NCI-H524 (cell line): ENCODE data around the gene FCHSD1.
"Not testable (repeated sequence)": the region's sequence is repeated elsewhere in the genome, so short reads cannot be mapped to it uniquely, and the experiment has no call there.

Source experiments
- DNase-seq, 2 experiments: peaks; one replicate each; lab custom pipeline; 2025; lab: John Stamatoyannopoulos, UW

Gene FCHSD1

DNA sequence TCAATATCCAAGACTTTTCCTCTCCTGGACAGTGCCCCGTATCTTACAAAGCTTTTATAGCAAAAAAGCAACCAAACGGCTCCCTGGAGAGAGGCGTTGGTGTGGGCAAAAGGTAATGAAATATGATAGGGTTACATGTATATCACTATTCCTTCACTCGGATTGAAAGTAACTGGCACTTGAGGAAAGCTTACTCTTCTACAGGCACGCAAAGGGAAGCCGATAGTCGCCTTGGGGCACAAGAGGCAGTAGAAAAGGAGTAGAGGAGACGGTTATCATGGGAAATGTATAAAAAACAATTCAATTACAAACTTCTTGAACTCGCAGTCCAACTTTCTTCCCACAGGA, 33.6 kb downstream of the FCHSD1 start:
- no peak for DNase-seq

GRCh38 chr5:141617128-141617527, 34.1 kb downstream of the FCHSD1 start:
- no peak for DNase-seq

GRCh38 chr5:141615991-141616720, 35.1 kb downstream of the FCHSD1 start:
- no peak for DNase-seq

- DNase-seq = no peak
Observed at GRCh38 chr5:141613344-141613743, 37.9 kb downstream of the FCHSD1 start.

- no peak for DNase-seq
Observed at GRCh38 chr5:141611289-141611688, 39.9 kb downstream of the FCHSD1 start.

GRCh38 chr5:141609921-141610320, 41.3 kb downstream of the FCHSD1 start:
- DNase-seq = not testable (repeated sequence)

GRCh38 chr5:141609044-141609443, 42.2 kb downstream of the FCHSD1 start:
- DNase-seq = no peak

DNA sequence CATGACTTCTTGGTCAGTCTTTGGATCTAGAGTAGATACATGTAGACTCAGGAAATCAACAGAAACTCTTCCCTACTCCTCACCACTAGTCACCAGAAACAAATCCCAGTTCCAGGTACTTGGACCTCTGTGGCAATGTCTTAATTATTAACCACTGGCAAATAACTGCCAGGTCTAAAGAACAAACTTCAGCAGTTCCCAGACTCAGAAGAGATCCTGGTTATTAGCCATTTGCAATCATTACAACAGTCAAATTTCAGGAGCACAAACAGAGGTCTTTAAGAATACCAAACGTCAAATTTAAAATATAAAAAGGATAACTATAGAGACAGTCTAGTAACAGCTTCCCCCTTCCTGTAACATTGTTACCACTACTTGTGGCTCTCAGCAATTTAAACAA, 42.7 kb downstream of the FCHSD1 start:
- DNase-seq = no peak

- DNase-seq = no peak
Observed at GRCh38 chr5:141608046-141608445, 43.2 kb downstream of the FCHSD1 start.

GRCh38 chr5:141605523-141606277, 45.5 kb downstream of the FCHSD1 start:
- DNase-seq = no peak

GRCh38 chr5:141603923-141604717, 47.1 kb downstream of the FCHSD1 start:
- DNase-seq = no peak

GRCh38 chr5:141602606-141603005, 48.6 kb downstream of the FCHSD1 start:
- no peak for DNase-seq

GRCh38 chr5:141598391-141599345, 52.5 kb downstream of the FCHSD1 start:
- DNase-seq = no peak

DNA sequence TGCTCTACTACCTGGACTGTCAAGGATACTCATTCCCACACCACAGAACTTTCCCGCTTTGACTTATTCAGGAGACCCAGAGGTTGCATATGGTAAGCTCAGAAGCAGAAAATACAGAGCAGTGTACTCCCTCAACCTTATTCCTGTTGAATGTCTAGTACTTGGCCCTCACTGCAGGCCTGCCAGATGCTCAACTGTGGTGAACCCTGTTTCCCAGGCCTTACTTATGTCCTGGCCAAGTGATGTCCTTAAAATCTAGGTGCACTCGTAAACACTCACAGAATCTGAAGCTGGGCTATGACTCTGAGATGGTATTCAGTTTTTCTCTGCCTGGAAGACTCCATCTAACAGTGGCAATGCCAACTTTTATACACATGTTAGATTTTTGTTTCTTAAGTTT, 53.4 kb downstream of the FCHSD1 start:
- peak; percentile 74 to 90 for DNase-seq

GRCh38 chr5:141597394-141597793, 53.8 kb downstream of the FCHSD1 start:
- no peak for DNase-seq

DNA sequence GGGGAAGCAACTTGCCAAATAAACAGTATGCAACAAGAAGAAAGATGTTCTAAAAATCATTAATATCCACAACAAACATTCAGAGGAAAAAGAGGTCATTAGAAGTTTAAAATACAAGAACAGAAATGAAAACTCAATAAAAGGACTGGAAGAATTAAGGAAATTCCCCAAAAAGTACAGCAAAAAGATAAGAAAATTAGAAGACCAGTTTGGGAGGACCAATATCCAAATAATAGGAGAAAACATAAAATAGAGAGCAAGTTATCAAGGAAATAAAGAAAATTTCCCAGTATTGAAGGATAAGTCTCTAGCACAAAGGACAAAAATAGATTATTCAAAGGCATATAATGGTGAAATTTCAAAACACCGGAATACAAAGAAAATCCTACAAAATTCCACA, 54.4 kb downstream of the FCHSD1 start:
- DNase-seq = no peak

DNA sequence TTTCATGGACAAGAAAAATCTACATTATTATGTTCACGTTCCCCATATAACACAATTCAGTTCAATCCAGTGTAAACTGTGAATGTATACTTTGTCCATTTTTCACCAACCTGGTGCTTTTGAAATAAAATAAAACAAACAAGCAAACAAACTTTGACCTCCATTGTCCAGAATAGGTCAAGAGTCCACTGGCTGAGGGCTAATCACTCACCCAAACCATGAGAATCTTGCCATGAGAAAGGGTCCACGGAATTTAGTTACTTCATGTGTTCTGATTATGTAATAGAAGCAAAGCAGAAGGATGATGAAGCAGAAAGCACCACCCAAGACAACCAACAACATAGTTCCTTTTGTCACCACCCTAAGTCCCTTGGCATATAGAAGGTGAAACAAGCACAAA, 61.1 kb downstream of the FCHSD1 start:
- DNase-seq = no peak
